C1 segment of cervical spinal cord (tissue), 14 donors: Measurements from ENCODE around the gene VCL.
"Not testable (repeated sequence)": the region's sequence is repeated elsewhere in the genome, so short reads cannot be mapped to it uniquely, and the experiment has no call there.

Experiments used
- DNase-seq, 14 donors: peaks; one replicate each; lab custom pipeline; 2025; lab: John Stamatoyannopoulos, UW

The VCL gene

DNA sequence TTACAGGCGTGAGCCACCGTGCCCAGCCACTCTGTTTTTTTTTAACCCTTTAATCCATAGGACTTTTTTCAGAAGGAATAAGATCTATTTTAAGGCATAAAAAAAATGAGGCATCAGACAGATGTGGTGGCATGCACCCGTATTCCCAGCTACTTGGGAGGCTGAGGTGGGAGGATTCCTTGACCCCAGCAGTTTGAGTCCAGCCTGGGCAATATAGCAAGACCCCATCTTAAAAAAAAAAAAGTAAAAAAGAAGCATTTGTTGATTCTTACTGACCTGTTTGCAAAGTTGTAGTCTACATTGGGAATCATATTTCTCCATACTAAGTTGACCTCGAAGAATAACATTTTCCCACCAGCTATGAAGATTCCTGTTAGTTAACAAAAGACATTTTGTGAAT lies 38.6 kb downstream of the VCL start:
- DNase-seq, result no peak

DNA sequence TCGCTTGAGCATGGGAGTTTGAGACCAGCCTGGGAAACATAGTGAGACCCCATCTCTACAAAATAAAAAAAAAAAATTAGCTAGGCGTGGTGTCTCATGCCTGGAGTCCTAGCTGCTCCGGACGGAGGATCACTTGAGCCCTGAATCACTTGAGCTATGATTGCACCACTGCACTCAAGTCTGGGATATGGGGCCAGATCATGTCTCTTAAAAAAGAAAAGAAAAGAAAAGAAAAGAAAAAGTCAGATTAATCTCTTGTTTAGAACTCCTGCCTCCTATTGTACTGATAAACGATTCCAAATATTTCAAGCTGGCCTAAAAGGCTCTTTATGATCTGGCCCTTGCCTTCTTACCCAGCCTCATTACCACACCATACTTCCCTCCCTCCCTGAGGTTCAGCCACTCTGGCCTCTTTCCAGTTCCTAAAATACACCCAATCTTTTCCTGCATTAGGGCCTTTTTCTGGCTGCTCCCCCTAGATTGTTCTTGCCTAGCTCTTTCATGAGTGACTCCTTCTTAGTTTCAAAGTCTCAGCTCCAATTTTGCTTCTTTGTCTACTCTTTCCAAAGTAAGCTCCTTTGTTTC lies 41.7 kb downstream of the VCL start:
- peak in 5 of 14 donors; percentile 0 to 20 (median 4) for DNase-seq

- no peak for DNase-seq
Observed at GRCh38 chr10:74040200-74041126, 42.5 kb downstream of the VCL start.

- DNase-seq, result no peak
Observed at GRCh38 chr10:74044419-74044818, 46.5 kb downstream of the VCL start.

- DNase-seq, result no peak
Observed at GRCh38 chr10:74047304-74047703, 49.4 kb downstream of the VCL start.

DNA sequence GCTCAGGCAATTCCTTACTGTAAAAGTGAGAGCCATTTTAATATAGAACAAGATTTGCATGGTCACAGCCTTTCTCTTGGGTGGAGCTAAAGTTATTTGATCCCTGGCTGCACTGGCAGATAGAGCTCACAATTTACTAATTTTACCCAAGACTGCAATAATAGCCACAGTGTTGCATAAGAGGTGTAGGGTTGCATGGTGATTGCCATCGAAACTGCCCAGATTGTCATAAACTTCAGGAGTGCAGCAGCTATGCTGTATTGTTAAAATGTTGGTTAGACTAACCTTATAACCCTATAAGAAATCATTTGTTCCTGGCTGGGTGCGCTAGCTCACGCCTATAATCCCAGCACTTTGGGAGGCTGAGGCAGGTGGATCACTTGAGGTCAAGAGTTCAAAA lies 50.0 kb downstream of the VCL start:
- DNase-seq, result no peak

- DNase-seq, result no peak
Observed at GRCh38 chr10:74048433-74048832, 50.5 kb downstream of the VCL start.

- no peak for DNase-seq
Observed at GRCh38 chr10:74049955-74050354, 52.0 kb downstream of the VCL start.

- no peak for DNase-seq
Observed at GRCh38 chr10:74050653-74051052, 52.7 kb downstream of the VCL start.

- no peak for DNase-seq
Observed at GRCh38 chr10:74051736-74052342, 53.9 kb downstream of the VCL start.

- no peak for DNase-seq
Observed at GRCh38 chr10:74052994-74053393, 55.1 kb downstream of the VCL start.

GRCh38 chr10:74055383-74056049 lies 57.6 kb downstream of the VCL start:
- no peak for DNase-seq

DNA sequence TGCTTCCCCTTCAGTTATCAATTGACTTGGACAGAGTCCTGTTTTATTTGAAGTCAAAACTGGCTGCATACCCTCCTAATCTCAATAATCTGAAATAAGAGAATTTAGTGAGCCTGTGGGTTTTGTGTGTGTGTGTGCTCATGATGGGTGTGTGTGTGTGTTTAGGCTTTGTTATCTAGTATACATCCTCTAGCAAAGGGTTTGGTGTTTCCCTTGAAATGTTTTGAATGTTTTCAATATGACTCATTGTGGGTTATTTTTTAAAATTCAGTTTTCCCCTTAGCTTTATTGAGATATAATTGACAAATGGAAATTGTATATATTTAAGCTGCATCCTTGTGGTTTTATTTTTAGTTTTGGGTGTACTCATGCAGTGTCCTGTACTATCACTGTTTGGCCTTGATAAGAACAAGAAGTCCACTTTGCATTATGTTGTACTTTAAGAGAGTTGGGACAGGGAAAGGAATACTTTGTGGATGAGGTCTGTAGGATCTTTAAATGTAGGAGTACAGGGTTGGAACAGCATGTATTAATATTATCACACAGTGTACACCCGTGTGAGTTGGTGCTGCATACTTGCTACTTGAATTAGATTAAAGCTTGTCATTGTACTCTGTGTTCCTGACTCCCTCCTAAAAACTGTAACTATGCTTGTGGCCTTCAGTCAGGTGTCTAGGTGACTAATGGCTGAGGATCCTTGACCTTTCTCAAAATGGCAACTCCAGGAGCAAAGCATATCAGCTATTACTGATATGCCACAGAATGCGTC lies 58.3 kb downstream of the VCL start:
- no peak for DNase-seq

DNA sequence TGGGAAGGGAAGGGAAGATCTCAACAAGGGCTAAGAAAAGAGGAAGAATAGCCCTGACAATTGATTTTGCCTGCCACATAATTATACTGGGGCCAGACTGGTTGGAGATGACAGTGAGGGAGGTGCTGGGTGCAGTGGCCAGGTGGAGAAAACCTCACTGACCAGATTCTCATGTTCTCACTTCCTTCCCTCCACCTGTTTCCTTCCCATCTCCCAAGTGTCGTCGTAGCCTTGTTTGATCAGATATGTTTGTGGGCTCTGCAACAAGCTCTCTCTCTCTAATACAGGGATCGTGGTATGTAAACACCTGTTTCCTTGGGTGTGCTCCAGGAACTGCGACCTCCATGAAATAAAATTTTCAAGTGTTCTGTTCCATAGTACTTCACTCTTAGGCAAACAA lies 60.2 kb downstream of the VCL start:
- no peak for DNase-seq

DNA sequence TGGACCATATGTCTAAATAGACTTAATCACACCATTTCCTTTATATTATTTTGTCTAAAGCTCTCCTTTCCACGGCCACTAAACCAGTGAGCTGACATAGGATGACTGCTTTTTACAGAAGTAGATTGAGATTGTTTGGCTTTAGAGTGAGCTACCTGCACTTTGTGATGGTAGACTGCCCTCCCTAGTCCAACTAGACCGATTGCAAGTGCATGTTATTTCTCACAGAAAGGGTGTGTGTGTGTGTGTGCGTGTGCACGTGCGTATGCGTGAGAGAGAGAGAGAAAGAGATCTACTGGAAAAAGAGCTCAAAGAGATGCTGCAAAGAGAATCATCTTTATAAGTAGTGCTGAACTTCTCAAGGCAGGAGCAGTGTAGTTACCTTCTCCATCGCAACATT lies 60.7 kb downstream of the VCL start:
- DNase-seq, result no peak

GRCh38 chr10:74061104-74061503 lies 63.2 kb downstream of the VCL start:
- no peak for DNase-seq

- DNase-seq, result not testable (repeated sequence)
Observed at GRCh38 chr10:74061978-74062377, 64.1 kb downstream of the VCL start.

- DNase-seq, result no peak
Observed at GRCh38 chr10:74063256-74063655, 65.3 kb downstream of the VCL start.

GRCh38 chr10:74067373-74068352 lies 69.7 kb downstream of the VCL start:
- DNase-seq, result no peak

DNA sequence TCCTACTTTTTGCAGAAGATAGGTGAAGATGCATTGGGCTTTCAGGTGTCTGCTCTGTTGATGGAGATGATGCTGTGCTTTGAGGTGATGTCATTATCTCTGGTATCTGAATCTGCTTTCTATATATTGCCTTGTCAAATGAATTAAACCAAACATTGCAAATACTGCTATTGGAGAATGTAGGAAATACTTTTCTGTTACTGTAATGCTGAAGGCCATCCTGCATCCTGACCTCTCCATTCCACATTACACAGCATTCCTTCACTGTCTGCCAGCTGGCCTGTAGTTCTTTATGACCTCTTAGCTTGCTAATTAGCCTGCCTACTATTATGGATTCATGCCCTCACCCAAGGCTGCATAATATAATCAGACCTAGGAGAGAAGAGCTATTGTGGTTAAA lies 73.2 kb downstream of the VCL start:
- DNase-seq, result no peak
